HG02943 (cell line): ENCODE data around the gene NPHP1.
"Not testable (repeated sequence)": the region's sequence is repeated elsewhere in the genome, so short reads cannot be mapped to it uniquely, and the experiment has no call there.

ENCODE experiments used
- ATAC-seq: cut with Tn5 transposase; IDR thresholded peaks from one replicate; pipeline ENCODE4 v1.9.1; 2021; ENCODE audit warnings: mild to moderate bottlenecking, low read depth, moderate library complexity; ENCODE audit not compliant: unreplicated experiment

NPHP1 gene

GRCh38 chr2:110106642-110107041 is 98.2 kb downstream of the NPHP1 start:
- no peak for ATAC-seq

DNA sequence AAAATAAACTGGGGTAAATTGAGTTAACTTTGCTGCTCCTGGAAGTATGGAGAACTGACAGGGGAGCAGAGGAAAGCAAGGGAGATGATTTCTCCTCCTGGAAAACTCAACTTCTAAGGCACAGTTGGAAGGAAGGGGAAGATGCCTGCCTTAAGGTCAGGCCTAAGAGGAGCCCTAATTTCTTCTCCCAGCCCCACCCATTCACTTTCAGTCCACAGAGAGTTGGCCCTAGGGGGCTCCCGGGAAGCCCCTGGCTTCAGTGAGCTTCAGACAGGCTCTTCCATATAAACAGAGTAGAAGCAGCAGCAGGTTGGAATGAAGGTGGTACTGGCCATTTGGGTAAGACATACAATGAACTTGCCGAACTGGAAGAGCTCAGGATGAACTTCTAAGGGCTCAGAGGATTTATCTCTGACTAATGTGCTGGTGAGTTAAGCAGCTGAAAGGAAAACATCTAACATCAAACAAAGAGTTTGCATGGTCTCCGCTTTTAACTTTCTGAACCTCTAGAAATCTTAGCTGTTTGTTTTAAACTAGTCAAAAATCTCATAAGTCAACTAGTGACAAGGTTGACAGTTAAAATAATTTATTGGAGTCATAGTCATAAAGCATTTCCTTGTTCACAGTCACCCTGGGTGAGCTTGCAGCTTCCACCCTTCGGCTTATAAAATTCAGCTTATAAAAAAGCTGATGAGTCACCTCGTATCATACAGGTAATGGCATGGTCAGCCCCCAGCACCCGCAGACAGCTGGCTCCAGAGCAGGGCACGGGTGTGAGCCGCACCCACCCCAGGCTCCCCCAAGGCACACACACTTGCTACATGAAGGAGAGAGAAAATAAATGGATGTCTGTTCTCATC is 99.0 kb downstream of the NPHP1 start:
- no peak for ATAC-seq

DNA sequence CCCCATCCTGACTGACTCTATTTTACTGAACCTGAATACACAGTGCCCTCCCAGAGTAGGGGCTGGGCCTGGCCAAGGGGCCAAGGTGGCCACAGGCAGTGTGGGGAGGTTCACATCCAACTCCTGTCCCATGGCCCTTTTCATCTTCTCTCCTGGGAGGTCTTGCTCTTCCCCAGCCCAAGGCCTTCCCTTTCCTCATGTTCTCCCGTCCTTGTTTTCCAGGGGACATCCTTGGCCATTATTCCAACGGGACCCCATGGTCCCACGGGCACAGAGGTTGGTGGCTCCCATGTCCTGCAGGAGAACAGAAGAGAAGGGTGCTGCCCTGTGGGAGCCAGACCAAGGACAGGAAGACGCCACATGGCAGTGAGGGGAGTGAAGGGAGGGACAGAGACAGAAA is 99.6 kb downstream of the NPHP1 start:
- no peak for ATAC-seq

GRCh38 chr2:110104025-110104771 is 100.6 kb downstream of the NPHP1 start:
- ATAC-seq, result no peak

DNA sequence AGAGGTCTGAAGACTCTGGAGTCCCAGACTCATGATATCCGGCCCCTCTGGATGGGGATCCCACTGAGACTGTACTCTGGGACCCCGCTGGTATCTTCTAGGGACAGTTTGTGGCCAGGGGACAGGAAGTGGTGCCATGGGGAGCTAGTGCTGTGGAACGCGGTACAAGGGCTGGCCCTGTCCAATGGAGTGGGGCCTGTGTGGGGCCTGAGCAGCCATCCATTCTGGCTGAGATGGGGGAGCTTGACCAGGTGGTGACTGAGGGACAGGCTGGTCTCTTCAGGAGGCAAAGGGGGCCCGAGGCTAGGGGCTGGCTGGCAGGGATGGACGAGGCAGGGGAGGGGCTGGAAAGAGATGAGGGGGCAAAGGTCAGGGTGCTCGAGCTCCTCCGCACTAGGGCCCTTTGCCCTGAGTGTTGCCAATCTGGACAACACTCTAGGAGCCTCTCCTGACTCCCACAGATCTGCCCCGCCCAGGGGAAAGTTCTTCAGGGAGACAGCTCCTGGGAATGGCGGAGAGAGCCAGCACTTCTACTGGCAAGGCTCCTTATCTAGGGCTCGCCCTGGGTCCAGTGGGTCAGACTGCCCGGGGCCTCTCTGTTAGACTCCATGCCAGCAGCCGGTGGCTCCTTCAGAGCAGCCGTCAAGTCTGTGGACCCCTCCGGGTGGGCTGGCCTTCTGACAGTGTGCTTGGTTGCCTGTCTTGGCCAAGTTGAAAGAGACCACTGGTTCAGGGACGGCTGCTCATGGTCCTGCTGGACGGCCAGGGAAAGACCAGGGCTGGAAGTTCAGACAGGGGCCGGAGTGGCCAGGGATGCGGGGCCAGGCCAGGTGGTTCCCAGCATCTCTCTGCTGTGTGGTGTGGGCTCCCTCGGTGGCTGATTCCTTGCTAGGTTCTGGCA is 101.5 kb downstream of the NPHP1 start:
- ATAC-seq, result no peak

- ATAC-seq, result no peak
Observed at GRCh38 chr2:110101901-110102803, 102.7 kb downstream of the NPHP1 start.

GRCh38 chr2:110101280-110101844 is 103.5 kb downstream of the NPHP1 start:
- ATAC-seq, result no peak

DNA sequence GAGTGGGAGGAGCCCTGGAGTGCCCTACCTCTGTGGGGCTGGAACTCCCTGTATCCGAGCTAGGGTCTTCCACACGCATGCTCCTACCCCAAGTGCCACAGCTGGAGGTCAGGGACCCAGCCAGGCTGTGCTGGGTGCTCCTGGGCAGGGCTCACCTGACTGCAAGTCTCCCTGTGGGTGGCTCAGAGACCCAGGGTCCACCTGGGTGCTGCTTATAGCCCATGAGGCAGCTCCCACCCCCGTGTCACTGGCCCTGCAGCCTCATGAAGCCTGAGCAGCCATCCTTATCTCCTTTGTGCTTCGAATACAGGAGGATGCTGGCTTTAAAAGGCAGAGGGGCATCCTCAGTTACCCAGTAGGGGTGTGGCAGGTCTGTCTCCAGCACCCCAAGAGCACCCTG is 103.9 kb downstream of the NPHP1 start:
- not testable (repeated sequence) for ATAC-seq

DNA sequence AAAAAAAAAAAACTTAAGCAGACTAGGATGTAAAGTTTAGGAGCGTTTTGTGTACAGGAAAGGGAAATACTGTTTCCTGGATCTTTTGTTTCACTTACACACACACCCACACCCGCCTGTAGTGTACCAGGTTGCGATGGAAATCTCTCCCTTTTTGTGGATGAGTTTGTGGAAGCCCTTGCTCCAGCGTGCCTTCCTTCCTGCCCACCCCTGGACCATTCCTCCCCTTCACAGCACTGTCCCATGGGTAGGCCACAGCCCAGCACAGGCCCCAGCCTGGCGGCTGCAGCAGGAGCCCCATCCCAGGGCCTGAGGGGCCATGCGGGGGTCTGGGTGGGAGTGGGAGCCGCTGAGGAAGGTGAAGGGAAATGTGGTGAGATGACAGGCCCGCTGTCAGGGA is 104.3 kb downstream of the NPHP1 start:
- ATAC-seq, result no peak

DNA sequence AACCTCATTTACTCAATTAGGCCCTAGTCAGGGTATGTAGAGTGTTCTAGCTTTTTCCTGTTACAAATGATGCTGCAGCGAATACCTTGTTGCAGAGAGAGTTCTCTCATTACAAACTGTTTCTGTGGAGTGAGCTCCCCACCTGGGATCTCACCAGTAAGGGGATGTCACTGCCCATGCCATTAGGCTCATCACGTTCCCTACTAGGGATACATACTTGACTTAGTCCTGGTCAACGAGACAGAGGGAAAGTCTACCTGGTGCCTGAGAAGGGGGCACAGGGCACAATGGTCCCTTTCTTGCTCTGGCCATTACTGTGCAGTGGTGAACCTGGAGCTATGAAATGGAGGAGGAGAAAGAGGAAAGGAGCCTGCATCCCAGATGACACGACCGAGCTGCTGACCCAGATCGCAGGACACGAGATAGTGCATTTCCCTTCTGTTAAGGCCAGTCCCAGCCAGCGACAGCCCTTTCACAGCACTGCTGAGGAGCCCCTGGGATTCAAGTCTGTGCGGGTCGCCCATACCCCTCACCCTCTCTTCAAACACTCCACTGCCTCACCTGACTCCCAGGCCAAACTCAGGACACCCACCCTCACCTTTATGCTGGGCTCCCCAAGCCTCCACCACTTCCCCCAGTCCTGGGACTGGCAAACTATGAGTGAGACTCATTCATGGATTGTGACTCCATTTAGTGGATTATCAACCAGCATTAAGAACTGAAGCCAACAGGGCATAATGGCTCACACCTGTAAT is 105.2 kb downstream of the NPHP1 start:
- no peak for ATAC-seq

DNA sequence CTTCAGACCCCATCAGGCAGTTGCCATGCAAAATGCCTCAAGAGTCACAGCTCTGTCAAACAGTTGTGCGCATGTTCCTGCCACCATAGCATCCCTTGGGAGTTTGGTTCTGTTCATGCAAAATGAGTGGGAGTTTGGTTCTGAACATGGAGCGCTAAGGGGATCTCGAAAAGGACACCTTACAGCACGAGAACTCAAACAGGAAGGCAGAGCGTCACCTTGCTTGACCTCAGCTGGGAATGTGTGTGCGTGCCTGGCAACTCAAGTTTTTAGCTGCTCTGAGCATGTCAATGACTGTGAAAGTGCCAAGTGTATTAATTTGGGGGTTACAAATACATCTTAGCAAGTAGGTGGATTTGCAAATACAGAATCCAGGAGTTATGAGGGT is 105.8 kb downstream of the NPHP1 start:
- no peak for ATAC-seq

- no peak for ATAC-seq
Observed at GRCh38 chr2:110097506-110098220, 107.2 kb downstream of the NPHP1 start.

DNA sequence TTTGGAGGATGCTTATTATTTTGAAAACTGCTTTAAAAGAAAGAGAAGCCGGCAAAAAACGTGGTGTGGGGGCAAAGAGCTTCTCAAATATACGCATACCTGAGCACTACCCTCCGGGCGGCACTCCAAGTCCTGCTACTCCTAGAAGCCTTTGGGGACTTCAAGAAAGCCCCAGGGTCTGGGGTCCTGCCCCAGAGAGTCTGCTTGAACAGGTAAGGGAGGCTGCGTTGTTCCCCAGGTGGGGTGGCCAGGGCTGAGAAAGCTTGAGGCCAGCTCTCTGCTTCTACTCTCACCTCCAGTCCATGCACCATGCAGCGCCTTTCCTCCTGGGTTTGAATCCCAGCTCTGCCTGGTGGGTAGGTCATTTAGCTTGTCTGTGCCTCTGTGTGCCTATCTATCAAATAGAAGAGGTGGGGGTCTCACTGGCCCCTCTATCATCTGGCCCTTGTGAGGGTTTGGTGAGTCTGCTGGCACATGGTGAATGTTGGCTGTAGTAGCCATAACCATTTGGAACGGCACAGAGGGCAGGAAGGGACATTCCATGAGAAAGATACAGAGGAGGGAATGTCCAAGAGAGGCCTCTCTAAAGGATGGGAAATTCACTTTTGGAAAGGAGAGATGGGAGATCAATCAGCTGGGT is 108.7 kb downstream of the NPHP1 start:
- ATAC-seq, result no peak

- not testable (repeated sequence) for ATAC-seq
Observed at GRCh38 chr2:110094884-110095534, 109.8 kb downstream of the NPHP1 start.

- ATAC-seq, result not testable (repeated sequence)
Observed at GRCh38 chr2:110093924-110094323, 110.9 kb downstream of the NPHP1 start.

- not testable (repeated sequence) for ATAC-seq
Observed at GRCh38 chr2:110090164-110090563, 114.6 kb downstream of the NPHP1 start.

DNA sequence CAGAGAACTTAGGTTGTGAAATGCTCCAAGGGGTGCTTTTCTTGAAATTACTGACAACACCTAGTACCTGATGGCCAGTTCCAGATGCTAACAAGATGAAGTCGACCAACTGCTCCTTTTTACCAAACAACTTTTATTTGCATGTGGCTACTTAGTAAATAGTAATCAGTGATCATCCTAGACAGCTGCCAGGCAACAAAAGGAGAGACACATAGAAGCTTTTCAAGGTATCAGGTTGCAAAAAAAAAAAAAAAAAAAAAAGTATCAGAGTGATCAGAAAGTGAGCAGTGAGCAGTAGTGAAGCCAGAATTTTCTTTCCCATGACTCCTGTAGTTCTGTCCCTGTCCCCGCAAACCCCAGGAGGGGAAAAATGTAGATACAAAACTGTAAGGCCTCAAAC is 121.1 kb downstream of the NPHP1 start:
- not testable (repeated sequence) for ATAC-seq
